Duodenal mucosa (tissue), 2 donors: ENCODE results near the gene CXXC5.

Experiments
- H3K27ac ChIP-seq: one replicate; pipeline ENCODE4 v1.7.0; 2013; ENCODE audit warnings: low read depth, low read length
- H3K27me3 ChIP-seq, 2 donors: one replicate each; pipeline ENCODE4 v1.7.0; 2013; ENCODE audit warnings: low read length in 2 of 2, control low read depth in 1 of 2; ENCODE audit not compliant: insufficient read depth in 2 of 2, control insufficient read depth in 1 of 2
- H3K36me3 ChIP-seq, 2 donors: one replicate each; pipeline ENCODE4 v1.7.0; 2013; ENCODE audit warnings: low read length in 2 of 2, control low read depth in 1 of 2; ENCODE audit not compliant: insufficient read depth in 2 of 2, control insufficient read depth in 1 of 2
- H3K4me1 ChIP-seq, 2 donors: one replicate each; pipeline ENCODE4 v1.7.0; 2013; ENCODE audit warnings: low read length in 2 of 2, control low read depth in 1 of 2; ENCODE audit not compliant: insufficient read depth in 2 of 2, control insufficient read depth in 1 of 2
- H3K4me3 ChIP-seq, 2 donors: one replicate each; pipeline ENCODE4 v1.7.0; 2013; ENCODE audit warnings: low read length in 2 of 2, low read depth in 1 of 2
- H3K9ac ChIP-seq, 2 donors: one replicate each; pipeline ENCODE4 v1.7.0; 2013; ENCODE audit warnings: low read length in 2 of 2, low read depth in 1 of 2
- H3K9me3 ChIP-seq, 2 donors: one replicate each; pipeline ENCODE4 v1.7.0; 2013; ENCODE audit warnings: low read length in 2 of 2, control low read depth in 1 of 2; ENCODE audit not compliant: control insufficient read depth in 1 of 2

The CXXC5 gene

DNA sequence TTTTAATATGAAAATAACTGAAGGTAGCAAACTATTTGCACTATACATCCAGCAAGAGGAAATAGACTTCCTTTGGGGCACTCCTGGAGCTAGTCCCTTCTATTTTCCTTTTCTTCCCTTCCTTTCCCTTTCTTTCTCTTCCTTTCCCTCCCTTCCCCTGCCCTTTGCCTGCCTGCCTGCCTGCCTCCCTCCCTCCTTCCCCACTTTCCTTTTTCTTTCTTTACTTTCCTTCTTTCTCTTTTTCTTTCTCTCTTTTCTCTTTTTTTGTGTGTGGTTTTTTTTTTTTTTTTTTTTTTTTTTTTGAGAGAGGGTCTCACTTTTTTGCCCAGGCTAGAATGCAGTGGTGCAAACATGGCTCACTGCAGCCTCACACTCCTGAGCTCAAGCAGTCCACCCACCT is 17.3 kb upstream of the CXXC5 start:
- no peaks in the 10 kb centered on the region for H3K9me3 ChIP-seq
- peaks cover 14 to 17% of the 10 kb centered on the region in 2 donors for H3K4me1 ChIP-seq
- H3K36me3 ChIP-seq: peaks cover 13 to 47% of the 10 kb centered on the region in 2 donors
- H3K27me3 ChIP-seq: no peaks in the 10 kb centered on the region
- no peak overlapping the region for H3K27ac ChIP-seq
- no peak overlapping the region for H3K4me3 ChIP-seq
- H3K9ac ChIP-seq: no peak overlapping the region

- Histone ChIP-seq H3K9me3 (no peaks in the 10 kb centered on the region), H3K4me1 (peaks cover 22 to 25% of the 10 kb centered on the region in 2 donors), H3K4me3 (no peak overlapping the region), H3K27me3 (no peaks in the 10 kb centered on the region), H3K36me3 (peaks cover 13 to 40% of the 10 kb centered on the region in 2 donors), H3K9ac (no peak overlapping the region), H3K27ac (no peak overlapping the region)
Measured at GRCh38 chr5:139631520-139632165, 16.5 kb upstream of the CXXC5 start.

GRCh38 chr5:139633295-139634027 is 14.7 kb upstream of the CXXC5 start:
- Histone ChIP-seq H3K4me1 (peaks cover 32 to 36% of the 10 kb centered on the region in 2 donors), H3K36me3 (peaks cover 8 to 21% of the 10 kb centered on the region in 2 donors), H3K4me3 (no peak overlapping the region), H3K27ac (no peak overlapping the region), H3K9ac (no peak overlapping the region), H3K9me3 (no peaks in the 10 kb centered on the region), H3K27me3 (no peaks in the 10 kb centered on the region)

DNA sequence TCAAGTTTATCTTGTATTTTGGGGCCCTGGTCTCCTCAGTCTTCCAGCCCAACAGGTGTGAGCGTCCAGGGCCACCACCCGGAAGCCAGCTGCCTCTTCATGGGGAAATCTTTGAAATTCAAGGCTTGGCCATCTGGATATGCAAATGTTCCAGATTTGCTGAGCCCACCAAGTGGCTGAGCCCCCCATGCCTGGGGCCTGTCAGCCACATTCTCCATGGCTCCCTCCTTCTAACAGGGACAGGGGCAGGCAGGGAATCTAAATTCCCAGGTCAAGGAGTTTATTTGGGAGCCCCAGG is 14.2 kb upstream of the CXXC5 start:
- H3K27ac ChIP-seq: no peak overlapping the region
- peaks cover 8 to 16% of the 10 kb centered on the region in 2 donors for H3K36me3 ChIP-seq
- peaks cover 38 to 41% of the 10 kb centered on the region in 2 donors for H3K4me1 ChIP-seq
- H3K9me3 ChIP-seq: no peaks in the 10 kb centered on the region
- no peaks in the 10 kb centered on the region for H3K27me3 ChIP-seq
- H3K9ac ChIP-seq: no peak overlapping the region
- no peak overlapping the region for H3K4me3 ChIP-seq

DNA sequence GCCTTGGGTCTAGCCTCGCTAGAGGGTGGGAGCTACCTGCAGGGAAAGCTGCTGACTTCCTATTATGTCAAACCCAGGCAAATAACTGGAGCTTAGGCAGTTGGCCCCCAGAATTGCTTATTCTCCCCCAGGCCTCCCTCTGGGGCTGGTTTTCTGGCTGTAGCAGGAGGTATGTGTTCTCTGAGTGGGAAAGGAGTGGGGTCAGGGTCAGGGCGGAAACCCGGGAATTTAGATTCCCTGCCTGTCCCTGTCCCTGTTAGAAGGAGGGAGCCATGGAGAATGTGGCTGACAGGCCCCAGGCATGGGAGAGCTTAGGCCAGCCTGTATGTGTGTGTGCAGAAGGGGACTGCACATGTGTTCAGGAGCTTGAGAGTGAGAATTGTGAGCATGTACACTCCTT is 13.6 kb upstream of the CXXC5 start:
- Histone ChIP-seq H3K4me1 (peaks cover 40 to 45% of the 10 kb centered on the region in 2 donors), H3K4me3 (no peak overlapping the region), H3K27me3 (no peaks in the 10 kb centered on the region), H3K9ac (no peak overlapping the region), H3K27ac (no peak overlapping the region), H3K36me3 (peaks cover 4 to 11% of the 10 kb centered on the region in 2 donors), H3K9me3 (no peaks in the 10 kb centered on the region)

- H3K9me3 ChIP-seq: no peaks in the 10 kb centered on the region
- no peaks in the 10 kb centered on the region for H3K27me3 ChIP-seq
- peaks cover 3 to 6% of the 10 kb centered on the region in 2 donors for H3K36me3 ChIP-seq
- no peak overlapping the region for H3K9ac ChIP-seq
- no peak overlapping the region for H3K4me3 ChIP-seq
- peaks cover 44 to 49% of the 10 kb centered on the region in 2 donors for H3K4me1 ChIP-seq
- H3K27ac ChIP-seq: no peak overlapping the region
Measured at GRCh38 chr5:139635191-139635590, 13.0 kb upstream of the CXXC5 start.

- Histone ChIP-seq H3K27me3 (no peaks in the 10 kb centered on the region), H3K27ac (peak overlapping the region; percentile 65), H3K4me1 (peaks cover 44 to 49% of the 10 kb centered on the region in 2 donors), H3K9me3 (no peaks in the 10 kb centered on the region), H3K36me3 (peaks cover 2 to 3% of the 10 kb centered on the region in 2 donors), H3K9ac (peak overlapping the region in 1 of 2 donors; percentile 30), H3K4me3 (peak overlapping the region in 1 of 2 donors; percentile 66)
Measured at GRCh38 chr5:139635606-139636206, 12.4 kb upstream of the CXXC5 start.

- Histone ChIP-seq H3K9me3 (no peaks in the 10 kb centered on the region), H3K27ac (peak overlapping the region; percentile 65), H3K27me3 (no peaks in the 10 kb centered on the region), H3K4me3 (peak overlapping the region; percentile 66 to 72), H3K36me3 (peaks cover 2 to 3% of the 10 kb centered on the region in 2 donors), H3K9ac (peak overlapping the region in 1 of 2 donors; percentile 30), H3K4me1 (peaks cover 44 to 52% of the 10 kb centered on the region in 2 donors)
Measured at GRCh38 chr5:139636207-139636792, 11.8 kb upstream of the CXXC5 start.

- Histone ChIP-seq H3K4me3 (peak overlapping the region; percentile 66 to 72), H3K36me3 (peaks cover 0 to 3% of the 10 kb centered on the region in 2 donors), H3K9ac (peak overlapping the region; percentile 40 to 48), H3K27me3 (no peaks in the 10 kb centered on the region), H3K4me1 (peaks cover 44 to 57% of the 10 kb centered on the region in 2 donors), H3K27ac (peak overlapping the region; percentile 92), H3K9me3 (no peaks in the 10 kb centered on the region)
Measured at GRCh38 chr5:139636975-139637408, 11.2 kb upstream of the CXXC5 start.
